ENCODE measurements around the gene ALDH3B1.
"Not testable (repeated sequence)": the region's sequence is repeated elsewhere in the genome, so short reads cannot be mapped to it uniquely, and the experiment has no call there.

The ALDH3B1 gene

GRCh38 chr11:68010090-68011041 lies at the start of gene ALDH3B1:
ALDH3B1 (plus strand) TSS chr11:68010327; CDS start chr11:68015298, 4,971 bp downstream.
- peak within 1 kb of the TSS; percentile 70 for H3K4me3 ChIP-seq
- no peak for TF ChIP-seq CTCF (IDR thresholded peaks at IDR 0.05)
- DNase-seq (ENCODE audit: low spot score): peak; percentile 99
- H3K27ac ChIP-seq: peak within 1 kb of the TSS; percentile 88 to 99

GRCh38 chr11:67963217-67963616 lies 46.9 kb upstream of the ALDH3B1 start:
- not testable (repeated sequence) for H3K4me3 ChIP-seq; DNase-seq (ENCODE audit: low spot score); H3K27ac ChIP-seq

- not testable (repeated sequence) for H3K27ac ChIP-seq; DNase-seq (ENCODE audit: low spot score); H3K4me3 ChIP-seq
These were observed 46.2 kb upstream of the ALDH3B1 start for GRCh38 chr11:67963879-67964278.

- H3K27ac ChIP-seq; DNase-seq (ENCODE audit: low spot score); H3K4me3 ChIP-seq: not testable (repeated sequence)
These were observed 45.4 kb upstream of the ALDH3B1 start for GRCh38 chr11:67964746-67965145.

GRCh38 chr11:67965830-67966348 lies 44.2 kb upstream of the ALDH3B1 start:
- not testable (repeated sequence) for H3K27ac ChIP-seq; DNase-seq (ENCODE audit: low spot score); H3K4me3 ChIP-seq

GRCh38 chr11:67974746-67975145 lies 35.4 kb upstream of the ALDH3B1 start:
- not testable (repeated sequence) for H3K27ac ChIP-seq; H3K4me3 ChIP-seq; DNase-seq (ENCODE audit: low spot score)

- DNase-seq (ENCODE audit: low spot score); H3K27ac ChIP-seq; H3K4me3 ChIP-seq: not testable (repeated sequence)
These were observed 31.2 kb upstream of the ALDH3B1 start for GRCh38 chr11:67978766-67979418.

GRCh38 chr11:67981226-67981625 lies 28.9 kb upstream of the ALDH3B1 start:
- H3K4me3 ChIP-seq; DNase-seq (ENCODE audit: low spot score); H3K27ac ChIP-seq: not testable (repeated sequence)

GRCh38 chr11:67982255-67982857 lies 27.8 kb upstream of the ALDH3B1 start:
- H3K4me3 ChIP-seq; H3K27ac ChIP-seq; DNase-seq (ENCODE audit: low spot score): not testable (repeated sequence)

- DNase-seq (ENCODE audit: low spot score): no peak
- Histone ChIP-seq H3K27ac (no peak overlapping the region), H3K4me3 (no peak overlapping the region)
- no peak for TF ChIP-seq CTCF (IDR thresholded peaks at IDR 0.05)
These were observed 26.2 kb upstream of the ALDH3B1 start for GRCh38 chr11:67983951-67984350.

- H3K27ac ChIP-seq; DNase-seq (ENCODE audit: low spot score); H3K4me3 ChIP-seq: not testable (repeated sequence)
These were observed 24.8 kb upstream of the ALDH3B1 start for GRCh38 chr11:67985302-67985701.

GRCh38 chr11:67990546-67991346 lies 19.4 kb upstream of the ALDH3B1 start:
- H3K27ac ChIP-seq; DNase-seq (ENCODE audit: low spot score): not testable (repeated sequence)
- H3K4me3 ChIP-seq: peak overlapping the region; percentile 59

GRCh38 chr11:67991347-67992121 lies 18.6 kb upstream of the ALDH3B1 start:
- DNase-seq (ENCODE audit: low spot score); H3K27ac ChIP-seq: not testable (repeated sequence)
- H3K4me3 ChIP-seq: peak overlapping the region; percentile 59

All from coronary artery (tissue), 2 donors.